ENCODE measurements around the gene ZNF594.
A peak's percentile ranks its signal among the peaks of the same experiment; 100 is the strongest.
"Not testable (repeated sequence)": the region's sequence is repeated elsewhere in the genome, so short reads cannot be mapped to it uniquely, and the experiment has no call there.

Gene ZNF594

DNA sequence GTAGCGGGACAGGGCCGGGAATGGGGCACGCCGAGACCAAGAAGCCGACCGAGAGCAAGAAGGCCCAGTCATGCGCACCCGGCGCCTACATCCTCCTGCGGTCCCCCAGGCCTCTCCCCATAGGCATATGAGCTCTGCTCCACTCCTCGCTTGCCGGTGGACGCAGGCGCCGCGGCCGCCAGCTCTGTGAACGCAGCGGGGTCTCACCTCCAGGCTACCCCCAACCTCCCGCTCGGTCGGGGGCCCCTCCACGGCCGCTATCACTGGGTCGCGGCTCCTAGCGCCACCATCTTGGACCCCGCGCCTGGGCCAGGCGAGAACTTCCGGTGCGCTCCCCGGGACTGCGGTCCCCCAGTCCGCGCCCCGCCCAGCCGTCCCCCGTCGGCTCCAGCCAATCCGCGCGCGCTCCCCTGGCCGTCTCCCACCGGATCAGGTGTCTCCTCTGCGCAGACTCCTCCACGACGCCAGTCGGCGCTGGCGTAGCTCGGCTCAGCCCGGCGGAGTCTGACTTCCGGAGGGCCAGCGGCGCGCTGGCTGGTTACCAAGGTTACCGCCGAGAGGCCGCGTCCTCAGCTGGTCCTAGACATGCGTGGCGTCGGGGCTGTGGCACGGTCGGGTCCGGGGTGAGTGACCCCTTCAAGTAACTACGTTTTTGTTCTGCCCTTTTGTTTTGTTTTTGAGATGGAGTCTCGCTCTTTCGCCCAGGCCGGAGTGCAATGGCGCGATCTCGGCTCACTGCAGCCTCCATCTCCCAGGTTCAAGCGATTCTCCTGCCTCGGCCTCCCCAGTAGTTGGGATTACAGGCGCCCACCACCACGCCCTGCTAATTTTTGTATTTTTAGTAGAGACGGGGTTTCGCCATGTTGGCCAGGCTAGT is at the start of gene ZNF594:
ZNF594 (minus strand) TSS at position 328 of the 877 bp plus-strand sequence. CDS start 7,612 bp downstream, outside the sequence.
- DNase-seq (ENCODE audit: low read depth): peak; percentile 94

DNA sequence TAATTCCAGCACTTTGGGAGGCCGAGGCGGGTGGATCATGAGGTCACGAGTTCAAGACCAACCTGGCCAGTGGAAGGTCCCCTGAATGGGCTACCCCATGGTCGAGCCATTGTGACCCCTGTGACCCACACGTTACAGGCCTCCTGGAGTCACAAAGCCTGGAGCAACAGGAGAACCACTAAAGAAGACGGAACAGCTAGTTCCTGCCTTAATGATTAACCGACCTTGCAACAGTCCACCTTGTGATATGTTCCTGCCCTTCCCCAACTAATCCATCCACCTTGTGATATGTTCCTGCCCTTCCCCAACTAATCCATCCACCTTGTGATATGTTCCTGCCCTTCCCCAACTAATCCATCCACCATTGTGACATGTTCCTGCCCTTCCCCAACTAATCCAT is 48.1 kb upstream of the ZNF594 start:
- not testable (repeated sequence) for DNase-seq (ENCODE audit: low read depth)

DNA sequence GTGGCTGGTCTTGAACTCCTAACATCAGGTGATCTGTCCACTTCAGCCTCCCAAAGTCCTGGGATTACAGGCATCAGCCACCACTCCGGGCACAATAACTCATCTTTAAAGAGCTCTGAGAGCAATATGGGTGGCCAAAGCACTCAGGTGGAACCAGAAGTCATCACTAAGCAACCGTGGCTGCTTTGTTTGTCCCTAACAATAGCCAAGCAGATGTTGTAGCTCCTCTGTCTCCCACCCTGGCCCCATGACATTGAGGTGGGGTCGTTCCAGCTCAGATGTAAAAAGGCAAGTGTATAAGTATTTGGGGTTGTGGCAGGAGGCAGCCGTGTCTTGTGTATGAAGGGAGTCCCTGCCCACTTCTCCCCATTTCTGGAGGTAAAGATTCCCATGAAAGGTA is 46.7 kb upstream of the ZNF594 start:
- no peak for DNase-seq (ENCODE audit: low read depth)

DNA sequence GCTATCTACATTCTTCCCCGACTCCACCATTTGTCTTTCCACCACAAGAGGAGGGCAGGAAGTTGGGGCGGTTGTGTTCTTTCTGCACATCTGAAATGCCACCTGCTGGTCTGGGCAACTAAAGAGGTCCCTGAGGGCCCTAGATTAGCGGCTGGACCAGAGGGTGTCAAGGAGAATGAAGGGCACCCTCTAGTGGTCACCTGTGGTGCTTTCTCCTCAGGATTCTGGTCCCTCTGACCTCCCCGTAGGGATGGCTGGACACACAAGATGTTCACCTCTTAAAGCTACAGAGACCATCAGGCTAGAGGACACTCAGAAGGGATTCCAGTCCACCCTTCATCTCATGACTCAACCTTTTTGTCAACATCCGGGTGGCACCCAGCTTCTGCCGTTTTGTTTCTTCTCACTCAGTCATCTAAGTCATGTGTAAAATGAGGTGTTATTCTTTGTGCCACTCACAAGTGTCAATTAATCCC is 45.9 kb upstream of the ZNF594 start:
- DNase-seq (ENCODE audit: low read depth): no peak

DNA sequence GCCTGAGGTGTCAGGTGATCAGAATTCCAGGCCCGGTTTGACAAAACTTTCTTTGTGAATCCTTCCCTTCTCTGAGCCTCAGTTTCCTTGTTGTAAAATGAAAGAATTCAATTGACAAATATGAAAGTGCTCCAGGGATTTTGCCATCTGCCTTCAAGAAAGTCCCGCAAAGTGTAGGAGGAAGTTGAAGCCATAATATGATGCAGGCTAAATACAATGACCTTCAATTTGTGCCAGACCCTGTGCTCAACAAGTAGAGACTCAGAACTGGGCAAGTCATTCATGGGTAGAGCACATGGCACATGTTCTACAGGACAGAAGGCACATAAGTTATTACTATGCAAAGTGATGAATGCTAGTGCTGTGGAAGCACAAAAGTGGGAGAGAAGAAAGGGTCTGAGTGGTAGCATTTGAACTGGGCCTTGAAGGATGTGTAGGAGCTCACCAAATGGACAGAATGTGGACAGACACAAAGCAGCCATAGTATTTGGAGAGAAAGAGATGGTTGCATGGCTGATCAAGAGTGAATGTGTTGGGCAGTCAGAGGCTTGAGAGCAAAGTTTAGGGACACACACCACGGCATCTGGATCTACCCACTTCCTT is 45.4 kb upstream of the ZNF594 start:
- DNase-seq (ENCODE audit: low read depth): no peak

DNA sequence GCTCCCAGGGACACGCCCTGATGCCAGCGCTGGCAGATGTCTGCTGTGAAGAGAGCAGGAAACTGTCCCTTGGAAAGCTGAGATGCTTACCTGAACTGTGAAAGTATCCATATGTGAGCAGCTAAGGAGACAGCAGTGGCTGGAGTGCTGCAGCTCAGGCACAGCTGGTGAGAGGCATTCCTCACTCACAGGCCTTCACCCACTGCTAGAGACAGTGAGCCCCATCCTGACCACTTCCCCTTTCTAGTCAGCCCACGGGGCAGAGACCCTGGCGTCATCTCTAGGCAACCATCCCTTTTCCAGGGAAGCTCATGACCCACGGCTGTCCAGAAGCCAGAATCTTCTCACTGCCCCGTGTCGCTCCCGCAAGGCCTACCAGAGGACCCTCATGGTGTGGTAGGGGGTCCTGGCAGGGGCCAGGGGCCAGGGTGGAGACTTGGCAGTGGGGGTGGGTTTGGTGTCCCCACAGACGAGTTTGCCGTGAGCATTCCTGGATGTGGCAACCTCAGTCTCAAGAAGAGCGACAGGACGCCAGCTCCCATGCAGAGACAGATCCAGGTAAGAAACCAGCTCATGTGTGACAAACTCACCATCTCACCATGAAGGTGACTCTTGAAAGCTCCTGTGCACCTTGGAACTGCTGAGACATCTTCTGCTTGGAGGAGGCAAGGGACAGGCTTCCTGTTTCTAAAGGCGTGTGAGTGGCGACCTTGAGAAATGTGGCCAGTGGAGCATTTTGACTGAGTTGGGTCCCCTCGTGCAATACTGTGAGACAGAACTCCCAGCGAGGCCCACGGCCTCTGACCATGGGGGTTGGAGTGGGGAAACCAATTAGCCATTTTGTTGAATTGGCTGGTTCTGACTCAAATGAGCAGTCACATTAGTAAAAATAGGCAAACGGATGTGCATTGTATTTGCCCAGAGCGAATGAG is 43.2 kb upstream of the ZNF594 start, which contains the start of gene SCIMP:
SCIMP (minus strand) TSS at position 216 of the 932 bp plus-strand sequence; CDS start at position 111, 105 bp downstream.
- no peak for DNase-seq (ENCODE audit: low read depth)

DNA sequence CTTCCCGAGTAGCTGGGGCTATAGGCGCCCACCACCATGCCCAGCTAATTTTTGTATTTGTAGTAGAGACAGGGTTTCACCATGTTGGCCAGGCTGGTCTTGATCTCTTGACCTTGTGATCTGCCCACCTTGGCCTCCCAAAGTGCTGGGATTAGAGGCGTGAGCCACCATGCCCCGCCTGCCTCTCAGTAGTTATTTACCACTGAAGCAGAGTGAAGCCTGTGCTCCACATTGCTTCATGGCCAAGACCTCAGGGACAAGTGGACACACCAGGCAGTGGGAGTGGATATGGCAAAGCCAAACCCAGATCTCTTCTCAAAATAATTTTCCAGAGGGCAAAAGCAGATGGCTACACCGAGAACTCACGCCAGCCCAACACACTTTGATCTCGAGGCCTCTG is 41.8 kb upstream of the ZNF594 start:
- DNase-seq (ENCODE audit: low read depth): not testable (repeated sequence)

DNA sequence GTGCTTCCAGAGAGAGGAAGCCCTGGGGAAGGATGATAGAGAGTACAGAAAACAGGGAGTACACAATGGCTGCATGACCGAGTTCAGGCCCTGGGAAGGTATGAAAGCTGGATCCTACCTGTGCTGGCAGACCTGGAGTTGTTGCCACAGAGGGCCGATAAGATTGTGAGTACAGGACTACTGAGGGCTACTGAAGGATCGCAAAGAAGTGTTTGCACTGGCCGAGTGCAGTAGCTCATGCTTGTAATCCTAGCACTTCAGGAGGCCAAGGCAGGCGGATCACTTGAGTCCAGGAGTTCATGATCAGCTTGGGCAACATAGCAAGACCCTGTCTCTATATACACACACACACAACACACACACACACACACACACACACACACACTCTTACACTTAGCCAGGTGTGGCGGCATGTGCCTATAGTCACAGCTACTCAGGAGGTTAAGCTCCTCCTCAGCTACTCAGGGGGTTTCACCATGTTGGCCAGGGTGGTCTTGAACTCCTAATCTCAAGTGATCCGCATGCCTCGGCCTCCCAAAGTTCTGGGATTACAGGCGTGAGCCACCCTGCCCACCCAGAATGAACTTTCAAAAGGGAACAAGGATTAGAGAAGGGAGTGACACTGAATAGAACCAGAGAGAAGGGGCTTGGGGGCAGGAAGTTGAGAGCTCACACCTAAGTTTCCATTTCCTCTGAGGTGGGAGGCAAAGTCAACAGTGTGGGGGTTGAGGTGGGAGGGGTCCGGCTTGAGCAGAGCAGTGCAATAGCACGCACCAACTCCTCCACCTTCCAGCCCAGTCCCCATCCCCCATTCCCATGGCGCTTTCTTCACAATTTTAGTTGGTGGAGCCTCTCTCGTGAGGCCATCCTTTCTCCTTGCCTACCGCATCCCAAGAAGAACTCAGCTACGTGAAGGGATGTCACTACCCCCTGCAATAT is 35.5 kb upstream of the ZNF594 start:
- DNase-seq (ENCODE audit: low read depth): peak; percentile 33

DNA sequence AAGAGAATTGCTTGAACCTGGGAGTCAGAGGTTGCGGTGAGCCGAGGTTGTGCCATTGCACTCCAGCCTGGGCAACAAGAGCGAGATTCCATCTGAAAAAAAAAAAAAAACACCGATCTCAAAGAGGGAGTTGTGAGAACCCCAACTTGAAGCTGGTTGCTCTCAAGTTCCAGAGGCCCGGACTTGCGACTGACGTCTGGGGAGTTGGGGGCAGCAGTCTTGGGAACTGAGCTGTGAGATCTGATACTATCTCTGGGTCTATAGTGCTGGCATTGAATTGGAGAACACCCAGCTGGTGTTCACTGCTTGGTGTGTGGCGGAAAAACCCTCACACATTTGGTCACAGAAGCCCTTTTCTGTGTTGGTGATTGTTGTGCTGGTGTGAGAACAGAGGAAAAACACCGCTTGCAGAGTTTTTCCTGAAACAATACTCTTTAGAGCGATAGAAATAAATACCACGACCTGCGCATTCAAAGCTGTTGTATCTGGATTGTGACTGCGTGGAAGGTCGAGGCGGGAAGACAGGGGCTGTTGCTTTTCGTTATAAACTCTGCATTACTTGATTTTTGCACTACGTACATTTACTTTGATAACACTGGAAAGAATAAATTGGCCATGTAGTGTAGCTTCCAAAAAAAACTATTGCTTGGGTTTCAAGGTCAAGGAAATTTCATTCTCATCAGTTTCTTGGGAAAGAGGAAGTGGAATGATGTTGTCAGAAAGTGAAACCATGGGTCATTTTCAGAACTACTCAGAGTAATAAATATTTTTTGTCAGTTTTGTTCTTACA is 34.2 kb upstream of the ZNF594 start:
- no peak for DNase-seq (ENCODE audit: low read depth)

DNA sequence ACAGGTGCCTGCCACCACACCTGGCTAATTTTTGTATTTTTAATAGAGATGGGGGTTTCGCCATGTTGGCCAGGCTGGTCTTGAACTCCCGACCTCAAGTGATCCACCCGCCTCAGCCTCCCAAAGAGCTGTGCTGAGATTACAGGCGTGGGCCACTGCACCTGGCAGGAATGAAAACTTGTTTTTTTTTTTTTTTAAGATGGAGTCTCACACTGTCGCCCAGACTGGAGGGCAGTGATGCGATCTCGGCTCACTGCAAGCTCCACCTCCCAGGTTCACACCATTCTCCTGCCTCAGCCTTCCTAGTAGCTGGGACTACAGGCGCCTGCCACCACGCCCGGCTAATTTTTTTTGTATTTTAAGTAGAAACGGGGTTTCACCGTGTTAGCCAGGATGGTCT is 30.2 kb upstream of the ZNF594 start:
- not testable (repeated sequence) for DNase-seq (ENCODE audit: low read depth)

DNA sequence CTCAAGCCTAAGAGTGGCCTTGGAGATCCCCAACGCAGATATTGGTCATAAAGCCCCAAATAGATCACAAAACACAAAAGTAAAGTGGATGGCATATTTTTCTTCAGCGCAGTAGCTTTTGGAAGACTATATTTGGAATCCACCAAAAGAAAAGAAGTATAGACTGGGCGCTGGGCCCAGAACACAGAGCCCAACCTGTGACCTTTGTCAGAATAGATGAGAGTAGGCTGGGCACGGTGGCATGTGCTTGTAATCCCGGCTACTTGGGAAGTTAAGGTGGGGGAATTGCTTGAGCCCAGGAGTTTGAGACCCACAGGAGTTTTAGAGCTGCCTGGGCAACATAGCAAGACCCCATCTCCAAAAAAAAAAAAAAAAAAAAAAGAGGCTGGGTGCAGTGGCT is 28.4 kb upstream of the ZNF594 start:
- DNase-seq (ENCODE audit: low read depth): no peak

DNA sequence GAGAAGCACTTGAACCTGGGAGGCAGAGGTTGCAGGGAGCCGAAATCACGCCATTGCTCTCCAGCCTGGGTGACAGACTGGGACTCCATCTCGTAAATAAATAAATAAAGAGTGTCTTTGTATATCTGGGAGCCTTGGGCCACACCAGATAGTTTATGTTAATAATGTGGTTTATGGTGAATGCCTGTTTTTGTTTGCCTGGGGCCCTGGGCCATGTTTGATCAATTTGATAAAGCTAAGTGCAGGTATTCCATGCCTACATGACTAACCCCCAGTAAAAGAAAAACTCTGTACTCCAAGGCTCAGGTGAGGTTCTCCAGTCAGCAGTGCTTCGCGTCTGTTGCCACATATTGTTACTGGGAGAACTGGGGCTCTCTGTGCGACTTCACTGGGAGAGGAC is 27.9 kb upstream of the ZNF594 start:
- no peak for DNase-seq (ENCODE audit: low read depth)

DNA sequence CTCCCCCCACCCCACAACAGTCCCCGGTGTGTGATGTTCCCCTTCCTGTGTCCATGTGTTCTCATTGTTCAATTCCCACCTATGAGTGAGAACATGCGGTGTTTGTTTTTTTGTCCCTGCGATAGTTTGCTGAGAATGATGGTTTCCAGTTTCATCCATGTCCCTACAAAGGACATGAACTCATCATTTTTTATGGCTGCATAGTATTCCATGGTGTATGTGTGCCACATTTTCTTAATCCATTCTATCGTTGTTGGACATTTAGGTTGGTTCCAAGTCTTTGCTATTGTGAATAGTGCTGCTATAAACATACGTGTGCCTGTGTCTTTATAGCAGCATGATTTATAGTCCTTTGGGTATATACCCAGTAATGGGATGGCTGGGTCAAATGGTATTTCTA is 25.9 kb upstream of the ZNF594 start:
- not testable (repeated sequence) for DNase-seq (ENCODE audit: low read depth)

DNA sequence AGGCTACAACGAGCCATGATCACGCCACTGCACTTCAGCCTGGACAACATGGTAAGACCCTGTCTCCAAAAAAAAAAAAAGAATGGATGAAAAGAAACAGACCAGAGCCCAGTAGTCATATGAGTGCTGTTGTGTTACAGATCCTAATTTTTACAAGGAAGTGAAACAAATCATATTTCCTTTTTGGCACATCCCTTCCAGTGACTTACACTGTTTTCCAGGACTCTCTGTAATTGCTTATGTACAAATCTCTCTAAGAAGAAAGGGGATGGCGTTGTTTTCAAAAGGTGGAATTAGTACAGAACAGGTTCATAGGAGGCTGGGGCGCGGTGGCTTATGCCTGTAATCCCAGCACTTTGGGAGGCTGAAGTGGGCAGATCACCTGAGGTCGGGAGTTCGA is 19.8 kb upstream of the ZNF594 start:
- DNase-seq (ENCODE audit: low read depth): no peak

DNA sequence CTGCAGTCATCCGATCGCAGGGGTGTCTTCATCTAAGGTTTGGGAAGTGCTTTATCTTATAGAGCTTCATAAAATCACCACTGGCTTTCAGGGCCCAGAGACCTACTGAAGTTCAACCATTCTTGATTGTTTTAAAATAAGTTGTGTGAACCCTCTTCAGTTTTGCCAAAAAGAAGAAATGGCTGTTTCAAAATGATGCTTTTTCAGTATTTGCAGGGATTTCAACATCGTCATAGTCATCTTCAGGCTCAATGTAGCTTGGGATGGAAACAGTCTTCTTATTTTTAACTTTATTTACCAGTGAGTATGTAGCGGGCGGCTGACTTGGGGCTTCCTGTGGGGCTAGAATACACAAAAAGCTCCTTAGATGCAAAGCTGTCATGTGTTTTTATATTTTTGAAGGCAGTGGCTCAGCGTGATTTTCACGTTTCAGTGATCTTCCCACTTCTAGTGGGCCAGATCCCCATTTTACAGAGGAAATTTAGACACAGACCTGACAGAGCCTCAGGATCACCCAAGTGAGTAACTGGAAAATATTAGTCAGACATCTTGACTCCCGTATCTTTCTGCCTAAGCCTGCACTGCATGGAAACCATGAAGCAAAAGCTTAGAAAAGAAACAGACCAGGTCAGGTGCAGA is 19.1 kb upstream of the ZNF594 start:
- no peak for DNase-seq (ENCODE audit: low read depth)

DNA sequence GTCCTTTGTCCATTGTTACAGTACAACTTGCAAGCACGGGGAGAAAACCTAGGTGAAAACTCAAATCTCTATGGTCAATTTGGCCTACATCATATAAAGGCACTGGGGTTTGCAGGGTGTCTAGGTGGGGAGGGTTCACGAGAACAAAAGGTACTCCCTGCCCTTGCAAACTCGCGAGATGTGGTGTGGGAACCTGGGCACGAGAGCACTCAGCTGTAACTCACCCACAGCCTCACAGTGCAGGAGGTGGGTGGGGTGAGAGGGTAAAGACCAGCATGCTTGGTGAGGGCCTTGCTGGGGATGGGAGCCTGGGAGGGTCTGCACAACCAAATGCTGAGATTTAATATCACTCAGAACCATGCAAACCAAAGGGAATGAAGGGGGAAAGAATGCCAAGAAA is 18.4 kb upstream of the ZNF594 start:
- DNase-seq (ENCODE audit: low read depth): no peak

DNA sequence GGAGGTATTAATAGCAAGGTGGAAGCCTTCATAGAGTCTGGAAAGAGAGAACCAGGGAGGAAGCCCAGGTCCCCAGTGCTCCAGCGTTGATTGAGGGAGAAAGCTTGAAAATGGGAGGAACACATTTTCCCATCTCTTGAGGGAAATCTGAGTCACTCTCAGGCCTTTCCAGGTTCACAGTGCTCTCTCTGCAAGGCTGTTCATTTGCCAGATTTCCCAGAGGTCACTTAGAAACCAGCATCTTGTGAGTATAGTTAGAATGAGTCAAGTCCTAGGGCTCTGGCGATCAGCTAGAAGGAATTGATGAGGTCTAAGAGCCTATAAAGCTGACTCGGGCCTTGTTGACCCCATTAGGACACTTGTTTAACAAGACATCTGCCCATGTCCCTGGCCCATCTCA is 17.7 kb upstream of the ZNF594 start:
- no peak for DNase-seq (ENCODE audit: low read depth)

DNA sequence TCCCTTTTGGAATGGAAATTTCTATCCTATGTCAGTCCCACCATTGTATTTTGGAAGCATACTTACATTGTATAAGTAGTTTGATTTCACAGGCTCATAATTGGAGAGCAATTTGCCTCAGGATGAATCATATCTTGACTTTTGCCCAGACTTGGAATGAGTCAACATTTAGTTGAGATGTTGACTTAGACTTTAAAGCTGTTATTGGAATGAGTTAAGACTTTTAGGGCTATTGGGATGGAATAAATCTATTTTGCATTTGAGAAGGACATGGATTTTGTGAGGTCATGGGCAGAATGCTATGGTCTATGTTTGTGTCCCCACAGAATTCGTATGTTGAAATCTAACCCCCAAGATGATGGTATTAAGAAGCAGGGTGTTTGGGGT is 12.2 kb upstream of the ZNF594 start:
- no peak for DNase-seq (ENCODE audit: low read depth)

DNA sequence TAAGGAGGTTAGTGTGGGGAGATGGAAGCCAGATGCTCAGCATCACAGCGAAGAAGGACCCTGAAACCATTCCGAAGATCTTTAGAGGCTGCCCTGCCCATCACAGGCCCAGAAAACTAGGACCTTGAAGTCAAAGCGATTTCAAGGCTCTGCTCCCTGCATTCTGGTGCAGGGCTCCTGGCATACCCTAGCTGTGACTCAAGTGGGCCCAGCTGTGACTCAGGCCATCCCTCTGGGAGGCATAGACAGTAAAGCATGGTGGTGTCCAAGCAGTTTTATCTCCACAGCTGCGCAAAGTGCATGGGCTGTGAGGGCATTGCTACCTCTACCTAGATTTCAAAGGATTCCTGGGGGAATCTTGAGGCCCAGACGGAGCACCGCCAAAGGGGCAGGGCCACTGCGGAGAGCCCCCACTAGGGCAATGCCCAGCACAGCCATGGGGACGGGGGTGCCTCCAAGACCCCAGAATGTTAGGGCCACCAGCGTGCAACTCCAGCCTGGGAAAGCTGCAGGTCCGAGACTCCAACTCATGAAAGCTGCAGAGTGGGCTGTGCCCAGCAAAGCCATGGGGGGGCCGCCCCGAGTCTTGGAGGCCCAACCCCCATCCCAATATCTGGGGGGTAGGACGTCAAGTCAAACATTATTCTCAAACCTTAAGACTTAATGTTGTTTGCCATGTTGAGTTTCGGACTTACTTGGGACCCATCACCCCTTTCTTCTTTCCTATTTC is 11.7 kb upstream of the ZNF594 start:
- DNase-seq (ENCODE audit: low read depth): no peak

Measured in stimulated activated CD8-positive, alpha-beta memory T cell treated with anti-CD3 and anti-CD28 coated beads, Interleukin-12 subunit alpha, Interleukin-12 subunit beta, amount 100 ng/mL, for 1 hour (primary cell).